H1 (cell line): ENCODE data around the gene DNAJA1. TPM values are rescaled to one million over a fixed set of nuclear protein-coding genes. Genes with fewer than 3 reads are reported as not detected.

Experiments
- CTCF ChIA-PET: fragments of 300-600 bp; sonication (Branson Sonifier 250); formaldehyde crosslinking; loops from one replicate; lab custom pipeline; 2021; ENCODE audit not compliant: partially characterized antibody; lab: Charles Lee
- POLR2A ChIA-PET: fragments of 300-600 bp; sonication (Branson Sonifier 250); formaldehyde crosslinking; loops from one replicate; lab custom pipeline; 2021; ENCODE audit warnings: inconsistent platforms; ENCODE audit not compliant: partially characterized antibody; lab: Charles Lee
- DNase-seq, 2 experiments: peaks; one replicate each; pipeline versions ENCODE4 v3.0.0 to v3.0.0-alpha.2; 2010 to 2022; ENCODE audit warnings: low spot score in 2 of 2, low read depth in 1 of 2, mixed read lengths in 1 of 2
- FAIRE-seq: peaks from 2 replicates; lab custom pipeline; 2011; peaks lifted over from hg19 to GRCh38; lab: Jason Lieb, UNC
- H2AFZ ChIP-seq: 2 replicates; pipeline ENCODE4 v1.8.1; 2012; ENCODE audit warnings: low read length, inconsistent platforms
- H2AK5ac ChIP-seq: 2 replicates; pipeline ENCODE4 v1.6.1; 2013; ENCODE audit warnings: low read depth, low read length
- H2BK120ac ChIP-seq: replicated peaks from 2 replicates; pipeline ENCODE3; 2013; ENCODE audit warnings: low read depth, low read length, inconsistent platforms
- H2BK12ac ChIP-seq: 2 replicates; pipeline ENCODE4 v1.6.1; 2013; ENCODE audit warnings: low read depth, low read length
- H2BK15ac ChIP-seq: 2 replicates; pipeline ENCODE4 v1.6.1; 2013; ENCODE audit warnings: low read length
- H2BK20ac ChIP-seq: 2 replicates; pipeline ENCODE4 v1.6.1; 2013; ENCODE audit warnings: low read length
- H2BK5ac ChIP-seq: 2 replicates; pipeline ENCODE4 v1.6.1; 2013; ENCODE audit warnings: low read depth, low read length
- H3K14ac ChIP-seq: 2 replicates; pipeline ENCODE4 v1.6.1; 2013; ENCODE audit warnings: inconsistent platforms; ENCODE audit not compliant: insufficient read length
- H3K18ac ChIP-seq: 2 replicates; pipeline ENCODE4 v1.6.1; 2013; ENCODE audit warnings: low read length; ENCODE audit errors: extremely low read depth
- H3K23ac ChIP-seq: 2 replicates; pipeline ENCODE4 v1.6.1; 2013; ENCODE audit warnings: inconsistent platforms; ENCODE audit not compliant: insufficient read length
- H3K23me2 ChIP-seq: 2 replicates; pipeline ENCODE4 v1.6.1; 2013; ENCODE audit warnings: low read depth, low read length
- H3K27ac ChIP-seq: 2 replicates; pipeline ENCODE4 v1.6.1; 2011; ENCODE audit warnings: low read depth, low read length, inconsistent platforms
- H3K27me3 ChIP-seq, 4 experiments: replicated peaks in 1 of 4; 1 replicate in 1 of 4; 2 replicates in 3 of 4; pipeline versions ENCODE4 v1.6.1 to v1.8.1; 2011 to 2013; ENCODE audit warnings: low read length in 3 of 4, mild to moderate bottlenecking in 3 of 4, inconsistent platforms in 2 of 4, mixed read lengths in 2 of 4, moderate library complexity in 1 of 4; ENCODE audit not compliant: control insufficient read depth in 3 of 4, insufficient read depth in 3 of 4; ENCODE audit errors: extremely low read depth in 1 of 4
- H3K36me3 ChIP-seq, 4 experiments: 2 replicates each; pipeline versions ENCODE4 v1.6.1 to v1.8.1; 2011 to 2013; ENCODE audit warnings: mild to moderate bottlenecking in 4 of 4, low read length in 3 of 4, moderate library complexity in 2 of 4, control low read depth in 1 of 4, inconsistent platforms in 1 of 4; ENCODE audit not compliant: insufficient read depth in 4 of 4, control insufficient read depth in 2 of 4
- H3K4ac ChIP-seq: replicated peaks from 2 replicates; pipeline ENCODE3; 2013; ENCODE audit warnings: low read length, low read depth, mixed read lengths, inconsistent platforms; ENCODE audit not compliant: insufficient read length
- H3K4me1 ChIP-seq, 4 experiments: replicated peaks in 1 of 4; 1 replicate in 1 of 4; 2 replicates in 3 of 4; pipeline versions ENCODE4 v1.6.1 to v1.8.1; 2011 to 2013; ENCODE audit warnings: low read length in 3 of 4, inconsistent platforms in 2 of 4, mixed read lengths in 1 of 4; ENCODE audit not compliant: insufficient read depth in 4 of 4, control insufficient read depth in 3 of 4
- H3K4me2 ChIP-seq, 2 experiments: 2 replicates each; pipeline versions ENCODE4 v1.6.1 to v1.8.1; 2011 to 2013; ENCODE audit warnings: low read depth in 2 of 2, low read length in 2 of 2, control low read depth in 1 of 2, inconsistent platforms in 1 of 2, mild to moderate bottlenecking in 1 of 2; ENCODE audit not compliant: insufficient read depth in 1 of 2
- H3K4me3 ChIP-seq, 4 experiments: fragments of 200-600, 300-600 bp in 1 of 4; sonication (generic), shearing (Covaris generic), sonication (Bioruptor Twin) in 1 of 4; 2 replicates each; pipeline versions ENCODE4 v1.5.1 to v1.8.1; 2011 to 2016; ENCODE audit warnings: low read length in 4 of 4, low read depth in 3 of 4, control low read depth in 2 of 4, inconsistent platforms in 2 of 4, mild to moderate bottlenecking in 2 of 4, mixed read lengths in 1 of 4, moderate library complexity in 1 of 4; ENCODE audit not compliant: insufficient read depth in 2 of 4; ENCODE audit errors: extremely low read depth in 1 of 4
- H3K56ac ChIP-seq: replicated peaks from 2 replicates; pipeline ENCODE3; 2013; ENCODE audit warnings: low read depth, mild to moderate bottlenecking, mixed read lengths, low read length, inconsistent platforms; ENCODE audit not compliant: insufficient read length
- H3K79me1 ChIP-seq: 2 replicates; pipeline ENCODE4 v1.6.1; 2013; ENCODE audit warnings: low read depth, low read length, control low read depth
- H3K79me2 ChIP-seq, 2 experiments: 2 replicates each; pipeline versions ENCODE4 v1.6.1 to v1.8.1; 2012 to 2013; ENCODE audit warnings: low read length in 2 of 2, mild to moderate bottlenecking in 2 of 2, inconsistent platforms in 1 of 2; ENCODE audit not compliant: insufficient read depth in 2 of 2, control insufficient read depth in 1 of 2
- H3K9ac ChIP-seq, 4 experiments: replicated peaks in 1 of 4; 1 replicate in 1 of 4; 2 replicates in 3 of 4; pipeline versions ENCODE4 v1.6.1 to v1.8.1; 2011 to 2013; ENCODE audit warnings: low read depth in 3 of 4, low read length in 3 of 4, control low read depth in 2 of 4, mild to moderate bottlenecking in 2 of 4, moderate library complexity in 2 of 4, inconsistent platforms in 1 of 4; ENCODE audit errors: extremely low read depth in 1 of 4
- H3K9me3 ChIP-seq, 2 experiments: 2 replicates each; pipeline versions ENCODE4 v1.6.1 to v1.8.1; 2012 to 2013; ENCODE audit warnings: mild to moderate bottlenecking in 2 of 2, moderate library complexity in 2 of 2, control low read depth in 1 of 2, inconsistent platforms in 1 of 2, low read depth in 1 of 2, low read length in 1 of 2, mixed read lengths in 1 of 2; ENCODE audit not compliant: insufficient read depth in 2 of 2
- H4K20me1 ChIP-seq, 2 experiments: replicated peaks in 1 of 2; 2 replicates each; pipeline versions ENCODE3 to v1.8.1; 2011 to 2013; ENCODE audit warnings: inconsistent platforms in 2 of 2, low read length in 2 of 2, mild to moderate bottlenecking in 1 of 2; ENCODE audit not compliant: insufficient read depth in 2 of 2, control insufficient read depth in 1 of 2
- H4K5ac ChIP-seq: 2 replicates; pipeline ENCODE4 v1.6.1; 2013; ENCODE audit warnings: low read length, low read depth, mixed read lengths, inconsistent platforms; ENCODE audit not compliant: insufficient read length
- H4K8ac ChIP-seq: 2 replicates; pipeline ENCODE4 v1.8.0; 2013; ENCODE audit warnings: mild to moderate bottlenecking, moderate library complexity, low read length, inconsistent platforms; ENCODE audit not compliant: insufficient read depth; ENCODE audit errors: extremely low read depth
- H4K91ac ChIP-seq: replicated peaks from 2 replicates; pipeline ENCODE3; 2013; ENCODE audit warnings: low read length, mixed read lengths, inconsistent platforms; ENCODE audit not compliant: insufficient read length
- CEBPB ChIP-seq: IDR thresholded peaks from 2 replicates; pipeline ENCODE4 v1.6.1; 2012; ENCODE audit warnings: low read depth, low read length
- CREB1 ChIP-seq: IDR thresholded peaks from 2 replicates; pipeline ENCODE4 v1.6.1; 2012; ENCODE audit warnings: inconsistent platforms
- EGR1 ChIP-seq: IDR thresholded peaks from 2 replicates; pipeline ENCODE4 v1.6.1; 2011; ENCODE audit warnings: low read depth, low read length, borderline replicate concordance
- GABPA ChIP-seq: IDR thresholded peaks from 2 replicates; pipeline ENCODE4 v1.6.1; 2011; ENCODE audit warnings: mild to moderate bottlenecking, low read length, moderate library complexity, borderline replicate concordance; ENCODE audit not compliant: insufficient read depth
- HDAC6 ChIP-seq: IDR thresholded peaks from one replicate; pipeline ENCODE4 v1.7.1; 2012; ENCODE audit warnings: low read depth, mild to moderate bottlenecking, inconsistent platforms, low read length, moderate library complexity
- MAX ChIP-seq: IDR thresholded peaks from 2 replicates; pipeline ENCODE4 v1.6.1; 2012; ENCODE audit warnings: inconsistent platforms
- POLR2A ChIP-seq, 2 experiments: IDR thresholded peaks; 1 replicate in 1 of 2; 2 replicates in 1 of 2; pipeline ENCODE4 v1.6.1; 2011; ENCODE audit warnings: low read depth in 2 of 2, low read length in 2 of 2, mild to moderate bottlenecking in 2 of 2; ENCODE audit errors: control extremely low read depth in 1 of 2
- POLR2AphosphoS5 ChIP-seq: IDR thresholded peaks from 2 replicates; pipeline ENCODE4 v1.6.1; 2011; ENCODE audit warnings: low read depth, low read length
- POU5F1 ChIP-seq: IDR thresholded peaks from 2 replicates; pipeline ENCODE4 v1.6.1; 2011; ENCODE audit warnings: low read depth, mild to moderate bottlenecking, low read length, moderate library complexity
- WGBS, 2 experiments: shearing (Covaris generic) in 1 of 2; methylation state at CpG; one replicate each; pipeline versions ENCODE4 v1.1.6 to v1.1.7; 2013 to 2015; ENCODE audit warnings: low lambda C conversion rate in 2 of 2, mixed read lengths in 2 of 2, inconsistent platforms in 1 of 2, low coverage in 1 of 2, missing lambda C conversion rate in 1 of 2; ENCODE audit not compliant: insufficient replicate concordance in 2 of 2, insufficient coverage in 1 of 2, insufficient read length in 1 of 2; ENCODE audit errors: extremely low coverage in 1 of 2, missing lambda C conversion rate in 1 of 2; 5-methylcytosine and 5-hydroxymethylcytosine counted together
- long read RNA-seq, 2 experiments: library from RNA in 1 of 2; library from capped mRNA in 1 of 2; stranded (forward); transcript quantifications; one replicate each; pipeline ENCODE4 v2.0.0, GENCODE V29; 2021; ENCODE audit warnings: inconsistent platforms in 1 of 2
- polyA minus RNA-seq, 3 experiments: library from RNA; depleted of rRNA, polyadenylated mRNA; stranded (reverse); fragments of >200 nt; gene quantifications; 1 replicate in 2 of 3; 2 replicates in 1 of 3; pipeline ENCODE4 v1.2.3, GENCODE V29; 2011
- polyA plus RNA-seq, 7 experiments: library from polyadenylated mRNA; depleted of rRNA in 3 of 7; stranded (reverse) in 5 of 7; unstranded in 2 of 7; fragments of >200 nt in 5 of 7; fragments of 200-250 nt in 2 of 7; gene quantifications; 1 replicate in 5 of 7; 2 replicates in 1 of 7; 4 replicates in 1 of 7; pipeline versions ENCODE4 v1.2.1 to v1.2.3, GENCODE V29; 2011 to 2013; ENCODE audit warnings: missing spikeins in 2 of 7, mixed read lengths in 2 of 7
- total RNA-seq: library from RNA; stranded (reverse); fragmentation: NEBNext Ultra II Directional; extraction: Animal tissue kit (Norgen Biotek cat#: 25700); gene quantifications from 2 replicates; pipeline ENCODE4 v1.2.1, GENCODE V29; 2021

Gene DNAJA1
- total RNA-seq: 159 and 169 TPM in 2 replicates
- 26.4 and 54.4 TPM in 2 replicates for polyA plus RNA-seq (2011; rRNA removed)
- 71.6 TPM for polyA plus RNA-seq (2011; cell fraction: cytosol; rRNA removed)
- 19.5 TPM for polyA plus RNA-seq (2011; cell fraction: nucleus; rRNA removed)
- 107 to 156 TPM (median 119 TPM) in 4 replicates for polyA plus RNA-seq (2012, experiment 1 of 2)
- 16.9 TPM for polyA plus RNA-seq (2012, experiment 2 of 2)
- 109 TPM for polyA plus RNA-seq (2013, experiment 1 of 2)
- 112 TPM for polyA plus RNA-seq (2013, experiment 2 of 2)
- 60.3 and 63.9 TPM in 2 replicates for polyA minus RNA-seq (2011; rRNA and poly(A)+ RNA removed)
- 68.3 TPM for polyA minus RNA-seq (2011; cell fraction: cytosol; rRNA and poly(A)+ RNA removed)
- 45.2 TPM for polyA minus RNA-seq (2011; cell fraction: nucleus; rRNA and poly(A)+ RNA removed)
- long read RNA-seq, experiment 1, transcript DNAJA1-201 (9 exons, 2,381 nt): major isoform, 43 of 184 reads
- long read RNA-seq, experiment 1, partial matches to known transcripts: 133 of 184 reads
- long read RNA-seq, experiment 1, other reads (novel, unspliced or antisense): 7 of 184 reads
- long read RNA-seq, experiment 2, transcript DNAJA1-201 (9 exons, 2,381 nt): major isoform, 311 of 409 reads
- long read RNA-seq, experiment 2, partial matches to known transcripts: 85 of 409 reads
- long read RNA-seq, experiment 2, other reads (novel, unspliced or antisense): 13 of 409 reads

GRCh38 chr9:33024966-33025571 is at the start of gene DNAJA1:
Gene DNAJA1 (plus strand): TSS chr9:33025273. CDS start chr9:33026485, 1,212 bp downstream.
- peak within 1 kb of the TSS; percentile 50 for H3K14ac ChIP-seq
- H2BK20ac ChIP-seq: no peak within 1 kb of the TSS
- H2BK120ac ChIP-seq: peak within 1 kb of the TSS; percentile 79
- no peaks in the 10 kb centered on the region for H3K9me3 ChIP-seq
- peak within 1 kb of the TSS; percentile 98 for H4K5ac ChIP-seq
- peak within 1 kb of the TSS; percentile 83; the same call in 1 of the 2 replicates for H2AK5ac ChIP-seq
- FAIRE-seq: no peak
- peak within 1 kb of the TSS; percentile 95 to 99 (median 98) for H3K4me3 ChIP-seq
- H3K27ac ChIP-seq: peak within 1 kb of the TSS; percentile 94
- H3K4me1 ChIP-seq: peaks cover 0 to 8% (median 3%) of the 10 kb centered on the region in 4 experiments; a peak in 4 of 7 replicates
- 0 out of 2 replicates have a peak within 1 kb of the TSS, but pooled peaks have one; percentile 3 for H2BK15ac ChIP-seq
- H4K8ac ChIP-seq: peak within 1 kb of the TSS; percentile 93
- H3K9ac ChIP-seq: peak within 1 kb of the TSS; percentile 95 to 97 (median 96)
- H2BK5ac ChIP-seq: peak within 1 kb of the TSS; percentile 97
- ChIA-PET POLR2A (interaction anchor here (0.6 to 6.4 kb wide), 68 partner anchors 12 to 640 kb away, joined by 3 to 160 read pairs (median 4); partner anchors contain the start of genes ACO1, APTX, B4GALT1 and BAG1), CTCF (interaction anchor here (0.6 to 1.4 kb wide), 4 partner anchors 10 to 107 kb away, joined by 3 to 6 read pairs (median 3); no protein-coding TSS in a partner anchor)
- peak; percentile 60 to 96 for DNase-seq
- H3K23me2 ChIP-seq: peaks cover 4% of the 10 kb centered on the region; the same call in 1 of the 2 replicates
- H3K79me2 ChIP-seq: peaks cover 34 to 93% of the 10 kb centered on the region in 2 experiments
- no peak within 1 kb of the TSS for H3K23ac ChIP-seq
- H2BK12ac ChIP-seq: peak within 1 kb of the TSS; percentile 77; the same call in 1 of the 2 replicates
- H3K79me1 ChIP-seq: peaks cover 6% of the 10 kb centered on the region; the same call in 1 of the 2 replicates
- H3K56ac ChIP-seq: peak within 1 kb of the TSS; percentile 99
- H3K36me3 ChIP-seq: peaks cover 17 to 45% (median 27%) of the 10 kb centered on the region in 4 experiments
- peak within 1 kb of the TSS; percentile 94 to 99 for H3K4me2 ChIP-seq
- H4K91ac ChIP-seq: peak within 1 kb of the TSS; percentile 98
- peak within 1 kb of the TSS; percentile 96 for H3K18ac ChIP-seq
- H3K4ac ChIP-seq: peak within 1 kb of the TSS; percentile 98
- H3K27me3 ChIP-seq: no peaks in the 10 kb centered on the region
- H2AFZ ChIP-seq: peak within 1 kb of the TSS; percentile 48; the same call in 1 of the 2 replicates
- H4K20me1 ChIP-seq: peaks cover 4 to 17% of the 10 kb centered on the region in 2 experiments
- WGBS, 2 experiments: 1% methylated on average over 58 of the region's 61 CpGs; no CpG with 5 or more reads in 1 of the 2 experiments
- TF ChIP-seq CEBPB (no peak), EGR1 (peak; percentile 93), HDAC6 (no peak), CREB1 (peak; percentile 87), POLR2A (IDR thresholded peaks at IDR 0.05; ENCODE audit: control extremely low read depth in 1 of 2, low read depth in 2 of 2, low read length in 2 of 2) (peak; percentile 99), POU5F1 (no peak), GABPA (peak; percentile 86; the same call in 1 of the 2 replicates), POLR2AphosphoS5 (peak; percentile 100), MAX (peak; percentile 14; the same call in 1 of the 2 replicates)
